Endothelial cell of umbilical vein (primary cell): ENCODE data around the gene TEX54.

ENCODE experiments used
- EZH2 ChIP-seq: IDR thresholded peaks from 2 replicates; pipeline ENCODE4 v1.6.1; 2012; ENCODE audit warnings: borderline replicate concordance, low read depth, mild to moderate bottlenecking, moderate library complexity, low read length, inconsistent platforms; ENCODE audit not compliant: severe bottlenecking
- FOS ChIP-seq: IDR thresholded peaks from 2 replicates; pipeline ENCODE4 v1.6.1; 2011; ENCODE audit warnings: mild to moderate bottlenecking, low read length, moderate library complexity, borderline replicate concordance; ENCODE audit not compliant: insufficient read depth
- JUN ChIP-seq: IDR thresholded peaks from 2 replicates; pipeline ENCODE4 v1.6.1; 2011; ENCODE audit warnings: borderline replicate concordance, low read depth; ENCODE audit not compliant: insufficient read length, insufficient read depth
- MYC ChIP-seq: IDR thresholded peaks from one replicate; pipeline ENCODE4 v1.6.1; 2011; ENCODE audit warnings: mild to moderate bottlenecking, low read depth, low read length
- POLR2A ChIP-seq: IDR thresholded peaks from 2 replicates; pipeline ENCODE4 v1.6.1; 2012; ENCODE audit warnings: low read depth, mild to moderate bottlenecking, control low read depth, low read length
- POLR2AphosphoS5 ChIP-seq: IDR thresholded peaks from 2 replicates; pipeline ENCODE4 v1.6.1; 2012; ENCODE audit warnings: low read depth, mild to moderate bottlenecking, control low read depth, low read length, moderate library complexity; ENCODE audit not compliant: insufficient read depth
- TF ChIP-seq, protein P1 (sequence below), 2 donors: IDR thresholded peaks; 1 replicate in 1 of 2; 2 replicates in 1 of 2; pipeline ENCODE4 v1.5.1; 2011; ENCODE audit warnings: low read length in 2 of 2, mild to moderate bottlenecking in 2 of 2, moderate library complexity in 2 of 2, control low read depth in 1 of 2, inconsistent platforms in 1 of 2, low read depth in 1 of 2; ENCODE audit not compliant: insufficient read depth in 1 of 2; ENCODE audit errors: extremely low read depth in 1 of 2
- TF ChIP-seq, protein P2 (sequence below): IDR thresholded peaks from 2 replicates; pipeline ENCODE4 v1.6.1; 2011; ENCODE audit not compliant: insufficient read depth, insufficient read length

DNA sequence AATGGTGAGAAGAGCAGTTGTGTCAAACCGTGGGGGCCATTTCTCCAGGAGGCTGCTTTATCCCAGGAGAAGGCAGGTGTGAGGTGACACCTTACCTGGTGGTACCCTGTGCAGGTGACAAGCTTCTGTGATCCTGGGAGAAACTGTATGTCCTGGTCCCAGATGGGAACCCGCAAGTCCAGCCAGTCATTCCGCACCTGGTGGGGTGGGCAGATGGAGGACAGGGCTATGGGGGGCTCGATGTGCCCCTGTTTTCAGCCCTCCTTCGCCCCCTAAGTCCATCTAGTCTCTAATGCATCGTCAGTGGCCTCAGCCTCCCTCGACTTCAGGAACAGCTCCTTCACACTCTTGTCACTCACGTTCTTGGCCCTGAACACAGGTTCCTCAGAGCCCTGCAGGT is 2.7 kb upstream of the TEX54 start:
- TF ChIP-seq JUN = no peak
- TF ChIP-seq, protein P1, sequence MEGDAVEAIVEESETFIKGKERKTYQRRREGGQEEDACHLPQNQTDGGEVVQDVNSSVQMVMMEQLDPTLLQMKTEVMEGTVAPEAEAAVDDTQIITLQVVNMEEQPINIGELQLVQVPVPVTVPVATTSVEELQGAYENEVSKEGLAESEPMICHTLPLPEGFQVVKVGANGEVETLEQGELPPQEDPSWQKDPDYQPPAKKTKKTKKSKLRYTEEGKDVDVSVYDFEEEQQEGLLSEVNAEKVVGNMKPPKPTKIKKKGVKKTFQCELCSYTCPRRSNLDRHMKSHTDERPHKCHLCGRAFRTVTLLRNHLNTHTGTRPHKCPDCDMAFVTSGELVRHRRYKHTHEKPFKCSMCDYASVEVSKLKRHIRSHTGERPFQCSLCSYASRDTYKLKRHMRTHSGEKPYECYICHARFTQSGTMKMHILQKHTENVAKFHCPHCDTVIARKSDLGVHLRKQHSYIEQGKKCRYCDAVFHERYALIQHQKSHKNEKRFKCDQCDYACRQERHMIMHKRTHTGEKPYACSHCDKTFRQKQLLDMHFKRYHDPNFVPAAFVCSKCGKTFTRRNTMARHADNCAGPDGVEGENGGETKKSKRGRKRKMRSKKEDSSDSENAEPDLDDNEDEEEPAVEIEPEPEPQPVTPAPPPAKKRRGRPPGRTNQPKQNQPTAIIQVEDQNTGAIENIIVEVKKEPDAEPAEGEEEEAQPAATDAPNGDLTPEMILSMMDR (IDR thresholded peaks at IDR 0.05; ENCODE audit: extremely low read depth in 1 of 2, insufficient read depth in 1 of 2, low read depth in 1 of 2, low read length in 2 of 2) = no peak
- no peak for TF ChIP-seq POLR2A
- TF ChIP-seq, protein P2, sequence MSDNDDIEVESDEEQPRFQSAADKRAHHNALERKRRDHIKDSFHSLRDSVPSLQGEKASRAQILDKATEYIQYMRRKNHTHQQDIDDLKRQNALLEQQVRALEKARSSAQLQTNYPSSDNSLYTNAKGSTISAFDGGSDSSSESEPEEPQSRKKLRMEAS = no peak
- TF ChIP-seq POLR2AphosphoS5 = no peak
- no peak for TF ChIP-seq EZH2
- no peak for TF ChIP-seq MYC
- no peak for TF ChIP-seq FOS
